Measurements from ENCODE around the gene CXCL17.

The CXCL17 gene

DNA sequence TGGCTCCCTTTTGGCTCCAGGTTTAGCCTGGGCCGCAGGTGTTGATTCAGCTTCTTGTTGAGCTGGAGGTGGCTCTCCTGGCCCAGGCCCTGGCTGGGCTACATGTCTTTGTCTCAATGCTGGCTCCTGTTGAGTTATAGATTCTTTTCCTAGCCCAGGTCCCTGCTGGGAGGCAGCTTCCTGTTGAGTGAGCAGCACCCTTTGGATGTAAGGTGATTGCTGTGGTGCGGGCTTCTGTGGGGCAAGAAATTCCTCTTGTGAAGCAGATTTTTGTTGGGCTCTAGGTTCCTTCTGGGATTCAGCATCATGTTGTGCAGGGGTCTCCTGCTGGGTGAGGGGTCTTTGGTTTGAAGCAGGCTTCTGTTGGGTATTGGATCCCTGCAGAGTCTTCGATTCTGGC lies 16.1 kb downstream of the CXCL17 start:
- no peak overlapping the region for H2AFZ ChIP-seq (ENCODE audit: low read depth, low read length, severe bottlenecking)
- no peaks in the 10 kb centered on the region for H3K36me3 ChIP-seq (ENCODE audit: low read length)
- no peak for TF ChIP-seq EZH2phosphoT487 (conservative IDR thresholded peaks at IDR 0.05; ENCODE audit: low read length)
- TF ChIP-seq, protein P1, sequence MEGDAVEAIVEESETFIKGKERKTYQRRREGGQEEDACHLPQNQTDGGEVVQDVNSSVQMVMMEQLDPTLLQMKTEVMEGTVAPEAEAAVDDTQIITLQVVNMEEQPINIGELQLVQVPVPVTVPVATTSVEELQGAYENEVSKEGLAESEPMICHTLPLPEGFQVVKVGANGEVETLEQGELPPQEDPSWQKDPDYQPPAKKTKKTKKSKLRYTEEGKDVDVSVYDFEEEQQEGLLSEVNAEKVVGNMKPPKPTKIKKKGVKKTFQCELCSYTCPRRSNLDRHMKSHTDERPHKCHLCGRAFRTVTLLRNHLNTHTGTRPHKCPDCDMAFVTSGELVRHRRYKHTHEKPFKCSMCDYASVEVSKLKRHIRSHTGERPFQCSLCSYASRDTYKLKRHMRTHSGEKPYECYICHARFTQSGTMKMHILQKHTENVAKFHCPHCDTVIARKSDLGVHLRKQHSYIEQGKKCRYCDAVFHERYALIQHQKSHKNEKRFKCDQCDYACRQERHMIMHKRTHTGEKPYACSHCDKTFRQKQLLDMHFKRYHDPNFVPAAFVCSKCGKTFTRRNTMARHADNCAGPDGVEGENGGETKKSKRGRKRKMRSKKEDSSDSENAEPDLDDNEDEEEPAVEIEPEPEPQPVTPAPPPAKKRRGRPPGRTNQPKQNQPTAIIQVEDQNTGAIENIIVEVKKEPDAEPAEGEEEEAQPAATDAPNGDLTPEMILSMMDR (IDR thresholded peaks at IDR 0.05; ENCODE audit: insufficient read depth, low read length, poor library complexity, severe bottlenecking): no peak
- no peaks in the 10 kb centered on the region for H3K9me3 ChIP-seq (ENCODE audit: insufficient read depth, low read length)
- H3K27ac ChIP-seq (ENCODE audit: low read depth, low read length): no peak overlapping the region
- H3K4me2 ChIP-seq (ENCODE audit: low read depth, low read length, poor library complexity, severe bottlenecking): no peak overlapping the region
- H4K20me1 ChIP-seq (ENCODE audit: low read depth, low read length): no peaks in the 10 kb centered on the region
- no peak overlapping the region for H3K4me3 ChIP-seq (ENCODE audit: insufficient read depth, low read length, poor library complexity, severe bottlenecking)
- no peaks in the 10 kb centered on the region for H3F3A ChIP-seq (ENCODE audit: insufficient read depth)
- no peak overlapping the region for H3K9ac ChIP-seq (ENCODE audit: low read length)
- 0 out of 2 replicates have a peak, but pooled peaks cover 5% of the 10 kb centered on the region for H3K79me2 ChIP-seq (ENCODE audit: insufficient read depth, low read length)
- no peaks in the 10 kb centered on the region for H3K27me3 ChIP-seq (ENCODE audit: low read length)
- H3K9me2 ChIP-seq (replicated peaks; ENCODE audit: insufficient read depth, low read length): no peaks in the 10 kb centered on the region

- no peaks in the 10 kb centered on the region for H4K20me1 ChIP-seq (ENCODE audit: low read depth, low read length)
- peaks cover 10% of the 10 kb centered on the region; the same call in 1 of the 2 replicates for H3K79me2 ChIP-seq (ENCODE audit: insufficient read depth, low read length)
- H3K9me3 ChIP-seq (ENCODE audit: insufficient read depth, low read length): no peaks in the 10 kb centered on the region
- TF ChIP-seq, protein P1 (IDR thresholded peaks at IDR 0.05; ENCODE audit: insufficient read depth, low read length, poor library complexity, severe bottlenecking): no peak
- TF ChIP-seq EZH2phosphoT487 (conservative IDR thresholded peaks at IDR 0.05; ENCODE audit: low read length): no peak
- no peak overlapping the region for H2AFZ ChIP-seq (ENCODE audit: low read depth, low read length, severe bottlenecking)
- no peaks in the 10 kb centered on the region for H3K36me3 ChIP-seq (ENCODE audit: low read length)
- H3K27ac ChIP-seq (ENCODE audit: low read depth, low read length): no peak overlapping the region
- no peaks in the 10 kb centered on the region for H3F3A ChIP-seq (ENCODE audit: insufficient read depth)
- H3K4me2 ChIP-seq (ENCODE audit: low read depth, low read length, poor library complexity, severe bottlenecking): no peak overlapping the region
- H3K9me2 ChIP-seq (replicated peaks; ENCODE audit: insufficient read depth, low read length): no peaks in the 10 kb centered on the region
- H3K9ac ChIP-seq (ENCODE audit: low read length): no peak overlapping the region
- H3K27me3 ChIP-seq (ENCODE audit: low read length): no peaks in the 10 kb centered on the region
- no peak overlapping the region for H3K4me3 ChIP-seq (ENCODE audit: insufficient read depth, low read length, poor library complexity, severe bottlenecking)
These were observed 18.0 kb downstream of the CXCL17 start for GRCh38 chr19:42424712-42425131.

GRCh38 chr19:42424345-42424707 lies 18.4 kb downstream of the CXCL17 start:
- no peaks in the 10 kb centered on the region for H3K9me2 ChIP-seq (replicated peaks; ENCODE audit: insufficient read depth, low read length)
- H3K9me3 ChIP-seq (ENCODE audit: insufficient read depth, low read length): no peaks in the 10 kb centered on the region
- H3K27me3 ChIP-seq (ENCODE audit: low read length): no peaks in the 10 kb centered on the region
- H3K4me3 ChIP-seq (ENCODE audit: insufficient read depth, low read length, poor library complexity, severe bottlenecking): no peak overlapping the region
- no peaks in the 10 kb centered on the region for H3K36me3 ChIP-seq (ENCODE audit: low read length)
- H3K79me2 ChIP-seq (ENCODE audit: insufficient read depth, low read length): peaks cover 14% of the 10 kb centered on the region
- H2AFZ ChIP-seq (ENCODE audit: low read depth, low read length, severe bottlenecking): peak overlapping the region; percentile 70
- H3K9ac ChIP-seq (ENCODE audit: low read length): no peak overlapping the region
- no peak overlapping the region for H3K4me2 ChIP-seq (ENCODE audit: low read depth, low read length, poor library complexity, severe bottlenecking)
- H4K20me1 ChIP-seq (ENCODE audit: low read depth, low read length): no peaks in the 10 kb centered on the region
- no peak overlapping the region for H3K27ac ChIP-seq (ENCODE audit: low read depth, low read length)
- no peaks in the 10 kb centered on the region for H3F3A ChIP-seq (ENCODE audit: insufficient read depth)
- no peak for TF ChIP-seq EZH2phosphoT487 (conservative IDR thresholded peaks at IDR 0.05; ENCODE audit: low read length)
- TF ChIP-seq, protein P1 (IDR thresholded peaks at IDR 0.05; ENCODE audit: insufficient read depth, low read length, poor library complexity, severe bottlenecking): no peak

Data from SU-DHL-6 (cell line).